Esophagus muscularis mucosa (tissue), 3 donors: Measurements from ENCODE around the gene CLDND2.
"Not testable (repeated sequence)": the region's sequence is repeated elsewhere in the genome, so short reads cannot be mapped to it uniquely, and the experiment has no call there.

Experiments used
- CTCF ChIP-seq, 3 experiments: fragments of 200-600 bp in 2 of 3; fragments of 450-650 bp in 1 of 3; sonication (generic) in 2 of 3; IDR thresholded peaks; one replicate each; pipeline ENCODE4 v1.5.1; 2017 to 2019; ENCODE audit warnings: antibody characterized with exemption in 3 of 3, mild to moderate bottlenecking in 2 of 3, moderate library complexity in 1 of 3
- POLR2A ChIP-seq: fragments of 450-650 bp; IDR thresholded peaks from one replicate; pipeline ENCODE4 v1.6.1; 2017; ENCODE audit warnings: antibody characterized with exemption, moderate library complexity, mild to moderate bottlenecking, low read depth
- POLR2AphosphoS5 ChIP-seq, 2 donors: sonication (generic); formaldehyde crosslinking; IDR thresholded peaks; one replicate each; pipeline ENCODE4 v1.6.1; 2017; ENCODE audit warnings: antibody characterized with exemption in 2 of 2

GRCh38 chr19:51416422-51416821 lies 47.6 kb upstream of the CLDND2 start:
- not testable (repeated sequence) for TF ChIP-seq POLR2A; CTCF (IDR thresholded peaks at IDR 0.05); POLR2AphosphoS5 (IDR thresholded peaks at IDR 0.05)
